Urinary bladder (tissue), 4 donors: ENCODE data around the gene CA12. TPM values are rescaled to one million over a fixed set of nuclear protein-coding genes. Genes with fewer than 3 reads are reported as not detected.

Experiments
- DNase-seq: peaks from one replicate; pipeline ENCODE4 v3.0.0-alpha.2; 2015; ENCODE audit errors: extremely low spot score
- H3K27ac ChIP-seq: one replicate; pipeline ENCODE4 v1.5.1; 2013; ENCODE audit warnings: low read depth, mild to moderate bottlenecking, moderate library complexity
- H3K36me3 ChIP-seq: one replicate; pipeline ENCODE4 v1.6.1; 2013; ENCODE audit warnings: mild to moderate bottlenecking, moderate library complexity; ENCODE audit not compliant: insufficient read depth
- H3K4me1 ChIP-seq: one replicate; pipeline ENCODE4 v1.6.1; 2013; ENCODE audit warnings: mild to moderate bottlenecking, moderate library complexity; ENCODE audit not compliant: insufficient read depth
- H3K4me3 ChIP-seq: one replicate; pipeline ENCODE4 v1.5.1; 2013; ENCODE audit warnings: low read depth, low read length
- WGBS: extraction: QIAGEN DNeasy Blood & Tissue Kit; methylation state at CpG from one replicate; pipeline ENCODE4 v1.1.7; 2013; 5-methylcytosine and 5-hydroxymethylcytosine counted together
- polyA plus RNA-seq: library from polyadenylated mRNA; stranded (reverse); fragments of 200-250 nt; gene quantifications from one replicate; pipeline ENCODE4 v1.2.3, GENCODE V29; 2013
- total RNA-seq: library from RNA; depleted of rRNA; stranded (reverse); fragments of >200 nt; gene quantifications from one replicate; pipeline ENCODE4 v1.2.3, GENCODE V29; 2014
- donor health status: healthy with polysubstance abuse.
- donor health status: healthy.

CA12 gene
- total and polyA plus RNA-seq, 2 donors: 5.8 to 14.9 TPM

- no peak for DNase-seq
- Histone ChIP-seq H3K4me1 (no peaks in the 10 kb centered on the region), H3K27ac (no peak overlapping the region), H3K36me3 (no peaks in the 10 kb centered on the region), H3K4me3 (no peak overlapping the region)
- 90% methylated on average over 2 of the region's 2 CpGs for WGBS
Measured at GRCh38 chr15:63366451-63366850, 15.2 kb downstream of the CA12 start.

DNA sequence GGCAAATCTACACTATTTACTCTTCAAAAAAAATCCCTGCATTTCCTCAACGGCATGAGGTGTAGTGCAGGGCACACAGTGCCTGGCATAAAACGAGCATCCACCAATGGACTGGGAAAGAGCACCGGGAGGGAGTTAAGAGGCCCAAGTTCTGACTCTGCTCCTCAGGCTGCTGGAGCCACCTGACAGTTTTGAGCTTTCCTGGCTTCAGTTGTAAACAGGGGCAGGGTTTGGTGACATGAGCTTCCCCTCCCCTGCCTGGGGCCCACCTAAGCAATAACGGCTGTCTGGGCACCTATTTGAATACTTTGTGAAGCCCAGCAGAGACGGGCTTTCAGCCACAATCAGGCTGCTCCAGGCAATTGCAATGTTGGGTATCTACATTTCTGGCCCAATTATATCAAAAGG is 16.4 kb downstream of the CA12 start:
- no peak for DNase-seq
- 73% methylated on average over 5 of the region's 5 CpGs for WGBS
- Histone ChIP-seq H3K4me3 (no peak overlapping the region), H3K4me1 (no peaks in the 10 kb centered on the region), H3K27ac (no peak overlapping the region), H3K36me3 (no peaks in the 10 kb centered on the region)

DNA sequence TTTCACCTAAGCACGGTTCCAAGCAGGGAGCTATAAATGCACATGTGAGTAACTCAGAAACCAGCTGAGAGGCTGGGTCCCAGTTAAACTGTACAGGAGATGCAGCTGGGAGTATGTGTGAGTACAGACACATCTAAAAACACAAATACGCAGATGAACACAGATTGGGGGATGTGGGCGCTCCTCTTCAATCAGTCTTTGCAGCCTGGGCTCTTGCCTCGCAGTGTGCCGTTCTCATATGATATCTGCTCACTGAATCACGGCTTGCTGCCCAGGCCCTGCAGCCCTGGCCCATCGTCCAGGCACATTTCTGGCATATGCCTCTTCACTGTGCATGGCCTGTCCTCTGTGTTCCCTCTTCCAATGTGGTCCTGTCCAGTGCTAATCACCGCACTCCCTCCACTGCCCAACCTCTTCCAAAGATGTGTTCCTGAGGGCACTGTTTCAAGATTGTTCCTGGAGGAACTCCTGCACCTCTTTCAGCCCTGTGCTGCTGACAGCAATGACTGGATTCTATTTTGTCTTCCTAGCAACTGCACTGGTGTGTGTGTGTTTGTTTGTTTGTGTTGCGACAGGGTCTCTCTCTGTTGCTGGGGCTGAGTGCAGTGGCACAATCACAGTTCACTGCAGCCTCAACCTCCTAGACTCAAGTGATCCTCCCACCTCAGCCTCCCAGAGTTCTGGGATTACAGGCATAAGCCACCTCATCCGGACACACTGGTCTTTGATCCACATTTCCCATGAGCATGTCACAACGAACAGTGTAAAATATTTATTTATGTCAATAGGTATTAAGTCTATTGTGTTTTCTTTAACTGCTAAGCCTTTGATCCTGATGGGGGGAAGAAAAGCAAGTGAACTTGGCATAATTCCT is 17.0 kb downstream of the CA12 start:
- DNase-seq: no peak
- Histone ChIP-seq H3K27ac (no peak overlapping the region), H3K4me1 (no peaks in the 10 kb centered on the region), H3K4me3 (no peak overlapping the region), H3K36me3 (no peaks in the 10 kb centered on the region)
- WGBS: 84% methylated on average over 11 of the region's 11 CpGs

- 80% methylated on average over 2 of the region's 2 CpGs for WGBS
- no peak overlapping the region for H3K4me3 ChIP-seq
- no peak overlapping the region for H3K27ac ChIP-seq
- DNase-seq: no peak
- no peaks in the 10 kb centered on the region for H3K36me3 ChIP-seq
- no peaks in the 10 kb centered on the region for H3K4me1 ChIP-seq
Measured at GRCh38 chr15:63363292-63363691, 18.4 kb downstream of the CA12 start.

DNA sequence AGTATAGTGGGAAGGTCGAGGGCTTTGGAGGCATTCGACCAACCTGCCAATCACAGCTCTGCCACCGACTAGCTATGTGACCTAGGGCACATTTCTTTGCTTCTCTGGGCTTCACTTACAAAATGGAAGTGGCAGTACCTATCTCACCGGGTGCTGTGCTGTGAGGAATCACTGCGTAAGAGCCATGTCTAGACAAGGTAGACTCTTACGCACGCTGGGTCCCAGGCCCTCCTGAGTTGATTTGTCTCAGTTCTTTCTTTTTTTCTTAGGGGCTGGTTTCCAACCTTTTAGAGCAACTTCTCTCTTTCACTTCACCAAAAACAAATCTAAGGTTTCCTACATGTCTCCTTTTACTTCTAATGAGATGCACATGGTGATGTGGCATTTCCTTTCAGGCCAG is 18.8 kb downstream of the CA12 start:
- no peak overlapping the region for H3K4me3 ChIP-seq
- no peak for DNase-seq
- no peaks in the 10 kb centered on the region for H3K4me1 ChIP-seq
- 92% methylated on average over 7 of the region's 7 CpGs for WGBS
- no peak overlapping the region for H3K27ac ChIP-seq
- H3K36me3 ChIP-seq: no peaks in the 10 kb centered on the region

GRCh38 chr15:63362196-63362595 is 19.4 kb downstream of the CA12 start:
- DNase-seq: no peak
- no peaks in the 10 kb centered on the region for H3K36me3 ChIP-seq
- no peaks in the 10 kb centered on the region for H3K4me1 ChIP-seq
- 46% methylated on average over 3 of the region's 3 CpGs for WGBS
- H3K4me3 ChIP-seq: no peak overlapping the region
- no peak overlapping the region for H3K27ac ChIP-seq

DNA sequence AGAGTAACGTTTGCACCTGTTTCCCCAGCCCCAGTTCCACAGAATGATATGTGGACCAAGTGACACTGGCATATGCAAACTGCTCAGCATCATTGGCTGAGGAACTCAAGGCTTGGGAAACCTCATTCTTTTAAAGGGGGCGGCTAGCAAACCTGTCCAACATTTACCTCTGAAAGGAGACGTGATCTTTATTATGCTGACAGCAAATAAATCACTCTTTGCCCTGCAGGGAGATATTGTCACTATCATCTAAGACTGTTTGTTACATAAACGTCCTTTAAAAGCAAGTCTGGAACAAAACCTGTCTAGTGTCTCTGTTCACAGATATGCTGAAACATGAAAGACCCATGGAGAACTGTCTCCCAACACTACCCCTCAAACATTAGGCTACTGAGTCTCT is 21.5 kb downstream of the CA12 start:
- Histone ChIP-seq H3K4me1 (no peaks in the 10 kb centered on the region), H3K27ac (no peak overlapping the region), H3K36me3 (no peaks in the 10 kb centered on the region), H3K4me3 (no peak overlapping the region)
- 74% methylated on average over 4 of the region's 4 CpGs for WGBS
- DNase-seq: no peak

- DNase-seq: no peak
- H3K36me3 ChIP-seq: no peaks in the 10 kb centered on the region
- no peak overlapping the region for H3K27ac ChIP-seq
- 91% methylated on average over 15 of the region's 15 CpGs for WGBS
- H3K4me3 ChIP-seq: no peak overlapping the region
- no peaks in the 10 kb centered on the region for H3K4me1 ChIP-seq
Measured at GRCh38 chr15:63358241-63359029, 23.2 kb downstream of the CA12 start.

GRCh38 chr15:63357731-63358130 is 23.9 kb downstream of the CA12 start:
- H3K36me3 ChIP-seq: no peaks in the 10 kb centered on the region
- WGBS: 79% methylated on average over 3 of the region's 3 CpGs
- H3K27ac ChIP-seq: no peak overlapping the region
- H3K4me3 ChIP-seq: no peak overlapping the region
- no peak for DNase-seq
- no peaks in the 10 kb centered on the region for H3K4me1 ChIP-seq

GRCh38 chr15:63357061-63357460 is 24.6 kb downstream of the CA12 start:
- DNase-seq: no peak
- WGBS: 68% methylated on average over 4 of the region's 4 CpGs
- no peak overlapping the region for H3K27ac ChIP-seq
- no peak overlapping the region for H3K4me3 ChIP-seq
- no peaks in the 10 kb centered on the region for H3K36me3 ChIP-seq
- no peaks in the 10 kb centered on the region for H3K4me1 ChIP-seq

- Histone ChIP-seq H3K4me1 (no peaks in the 10 kb centered on the region), H3K36me3 (no peaks in the 10 kb centered on the region), H3K27ac (no peak overlapping the region), H3K4me3 (no peak overlapping the region)
- WGBS: 74% methylated on average over 22 of the region's 22 CpGs
- no peak for DNase-seq
Measured at GRCh38 chr15:63354821-63355650, 26.6 kb downstream of the CA12 start.

- Histone ChIP-seq H3K4me3 (no peak overlapping the region), H3K36me3 (no peaks in the 10 kb centered on the region), H3K4me1 (no peaks in the 10 kb centered on the region), H3K27ac (no peak overlapping the region)
- WGBS: 76% methylated on average over 5 of the region's 5 CpGs
- no peak for DNase-seq
Measured at GRCh38 chr15:63353887-63354286, 27.8 kb downstream of the CA12 start.

DNA sequence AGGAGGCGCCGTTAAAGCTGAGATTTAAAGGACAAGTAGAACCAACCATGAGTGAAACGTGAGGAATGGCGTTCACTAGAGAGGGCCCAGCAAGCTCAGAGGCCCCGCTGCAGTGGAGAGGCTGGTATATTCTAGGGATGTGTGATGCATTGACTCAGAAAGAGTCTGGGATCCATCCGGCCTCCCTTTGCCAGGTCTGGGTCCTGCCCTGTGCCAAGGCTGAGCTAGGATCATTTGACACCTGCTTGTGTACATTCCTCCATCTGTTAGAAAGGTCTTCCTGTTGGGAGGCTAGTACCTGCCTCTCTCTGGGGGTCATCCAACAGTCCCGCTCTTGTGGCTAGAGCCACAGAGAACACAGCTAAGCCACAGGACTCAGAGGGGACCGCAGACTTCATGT is 28.4 kb downstream of the CA12 start:
- H3K4me1 ChIP-seq: no peaks in the 10 kb centered on the region
- H3K27ac ChIP-seq: no peak overlapping the region
- H3K36me3 ChIP-seq: no peaks in the 10 kb centered on the region
- 80% methylated on average over 8 of the region's 8 CpGs for WGBS
- DNase-seq: no peak
- no peak overlapping the region for H3K4me3 ChIP-seq
